GM23338 (cell line): Measurements from ENCODE around the gene ABCC5. TPM values are rescaled to one million over a fixed set of nuclear protein-coding genes. Genes with fewer than 3 reads are reported as not detected.

Experiments
- ATAC-seq: fragments of 200-7000 bp; cut with Tn5 transposase; 3 replicates; pipeline ENCODE4 v1.9.1; 2020
- DNase-seq: peaks from one replicate; pipeline ENCODE4 v3.0.0-alpha.2; 2015; ENCODE audit warnings: low spot score
- H2AFZ ChIP-seq: fragments of 200-600 bp; sonication (generic); 2 replicates; pipeline ENCODE4 v1.8.0; 2016; ENCODE audit warnings: antibody characterized with exemption, mild to moderate bottlenecking, moderate library complexity
- H3F3A ChIP-seq: fragments of 200-600 bp; sonication (generic); replicated peaks from 2 replicates; pipeline ENCODE4 v1.8.0; 2017; ENCODE audit warnings: antibody characterized with exemption, mixed run types, low read depth
- H3K27ac ChIP-seq: fragments of 200-600 bp; sonication (generic); 2 replicates; pipeline ENCODE4 v1.6.1; 2016; ENCODE audit warnings: low read depth
- H3K27me3 ChIP-seq: fragments of 200-600 bp; sonication (generic); 2 replicates; pipeline ENCODE4 v1.8.0; 2016; ENCODE audit warnings: mild to moderate bottlenecking, mixed run types, moderate library complexity; ENCODE audit not compliant: insufficient read depth
- H3K36me3 ChIP-seq: fragments of 200-600 bp; sonication (generic); 2 replicates; pipeline ENCODE4 v1.8.0; 2016; ENCODE audit warnings: mild to moderate bottlenecking; ENCODE audit not compliant: insufficient read depth
- H3K4me1 ChIP-seq: fragments of 200-600 bp; sonication (generic); 2 replicates; pipeline ENCODE4 v1.8.0; 2016; ENCODE audit warnings: mild to moderate bottlenecking, moderate library complexity; ENCODE audit not compliant: insufficient read depth
- H3K4me2 ChIP-seq: fragments of 200-600 bp; sonication (generic); 2 replicates; pipeline ENCODE4 v1.7.1; 2017; ENCODE audit warnings: mixed run types
- H3K4me3 ChIP-seq: fragments of 200-600 bp; sonication (generic); 2 replicates; pipeline ENCODE4 v1.6.1; 2016; ENCODE audit warnings: mixed run types
- H3K79me2 ChIP-seq: fragments of 200-600 bp; sonication (generic); replicated peaks from 2 replicates; pipeline ENCODE4 v1.8.0; 2017; ENCODE audit warnings: mild to moderate bottlenecking; ENCODE audit not compliant: insufficient read depth
- H3K9me2 ChIP-seq: fragments of 200-600 bp; sonication (generic); 2 replicates; pipeline ENCODE4 v1.8.0; 2017; ENCODE audit not compliant: insufficient read depth
- H4K20me1 ChIP-seq: fragments of 200-600 bp; sonication (generic); replicated peaks from 2 replicates; pipeline ENCODE4 v1.8.0; 2017; ENCODE audit warnings: mild to moderate bottlenecking; ENCODE audit not compliant: insufficient read depth
- H3K27ac Mint-ChIP-seq: 2 replicates; pipeline ENCODE4 v1.8.0; 2020; ENCODE audit warnings: inconsistent platforms, mild to moderate bottlenecking, moderate library complexity, mixed read lengths
- H3K27me3 Mint-ChIP-seq: 3 replicates; pipeline ENCODE4 v1.8.0; 2022; ENCODE audit warnings: low read depth, mild to moderate bottlenecking, moderate library complexity, mixed read lengths, inconsistent platforms; ENCODE audit not compliant: insufficient read depth, poor library complexity
- H3K36me3 Mint-ChIP-seq: 3 replicates; pipeline ENCODE4 v1.8.0; 2021; ENCODE audit warnings: low read depth, mild to moderate bottlenecking, inconsistent platforms, moderate library complexity, mixed read lengths
- H3K4me1 Mint-ChIP-seq: 3 replicates; pipeline ENCODE4 v1.8.0; 2020; ENCODE audit warnings: mild to moderate bottlenecking, inconsistent platforms, mixed read lengths
- H3K4me3 Mint-ChIP-seq: 3 replicates; pipeline ENCODE4 v1.8.0; 2021; ENCODE audit warnings: moderate library complexity, mild to moderate bottlenecking, inconsistent platforms, mixed read lengths
- H3K9me3 Mint-ChIP-seq: 3 replicates; pipeline ENCODE4 v1.8.0; 2020; ENCODE audit warnings: moderate library complexity, mild to moderate bottlenecking, inconsistent platforms, mixed read lengths
- CREB1 ChIP-seq: fragments of 250-450 bp; sonication (Bioruptor Pico); IDR thresholded peaks from 2 replicates; pipeline ENCODE4 v1.5.0; 2020; ENCODE audit warnings: low read depth, mild to moderate bottlenecking, moderate library complexity
- EZH2 ChIP-seq: fragments of 200-600 bp; sonication (generic); IDR thresholded peaks from one replicate; pipeline ENCODE4 v1.8.0; 2017; ENCODE audit warnings: antibody characterized with exemption, mild to moderate bottlenecking, low read depth; ENCODE audit not compliant: unreplicated experiment
- EZH2phosphoT487 ChIP-seq: fragments of 200-600 bp; sonication (generic); IDR thresholded peaks from one replicate; pipeline ENCODE4 v1.8.1; 2018; ENCODE audit warnings: antibody characterized with exemption; ENCODE audit not compliant: unreplicated experiment
- JUNB ChIP-seq: IDR thresholded peaks from one replicate; pipeline ENCODE4 v1.6.1; 2016; ENCODE audit warnings: antibody characterized with exemption; ENCODE audit not compliant: unreplicated experiment
- NANOG ChIP-seq: IDR thresholded peaks from 2 replicates; pipeline ENCODE4 v1.6.1; 2016; ENCODE audit warnings: antibody characterized with exemption, borderline replicate concordance
- POLR2AphosphoS5 ChIP-seq: IDR thresholded peaks from 2 replicates; pipeline ENCODE4 v1.6.1; 2016; ENCODE audit warnings: antibody characterized with exemption, low read depth
- STAT1 ChIP-seq: IDR thresholded peaks from one replicate; pipeline ENCODE4 v1.6.1; 2016; ENCODE audit warnings: antibody characterized with exemption; ENCODE audit not compliant: unreplicated experiment
- ZNF114 ChIP-seq: fragments of 250-450 bp; sonication (Bioruptor Pico); IDR thresholded peaks from 2 replicates; pipeline ENCODE4 v1.5.0; 2020; ENCODE audit warnings: mild to moderate bottlenecking, moderate library complexity
- polyA plus RNA-seq: library from polyadenylated mRNA; unstranded; fragments of >200 nt; fragmentation: Nextera tagmentation; extraction: Ambion mirVana; gene quantifications from 2 replicates; pipeline ENCODE4 v1.2.1, GENCODE V29; 2016
- total RNA-seq: library from RNA; depleted of rRNA; stranded (reverse); fragments of >200 nt; shearing (Covaris generic); gene quantifications from 2 replicates; pipeline ENCODE4 v1.2.3, GENCODE V29; 2014
- TF ChIP-seq, protein P1 (sequence below), 2 experiments: fragments of 200-600 bp in 1 of 2; sonication (generic) in 1 of 2; conservative IDR thresholded peaks; 2 replicates each; pipeline versions ENCODE4 v1.5.1 to v1.6.1; 2016 to 2017; ENCODE audit warnings: antibody characterized with exemption in 2 of 2, low read depth in 2 of 2, mild to moderate bottlenecking in 2 of 2, moderate library complexity in 1 of 2
- TF ChIP-seq, protein P2 (sequence below): IDR thresholded peaks from one replicate; pipeline ENCODE4 v1.6.1; 2018; ENCODE audit warnings: antibody characterized with exemption; ENCODE audit not compliant: unreplicated experiment
- TF ChIP-seq, protein P3 (sequence below): IDR thresholded peaks from 2 replicates; pipeline ENCODE4 v1.6.1; 2016; ENCODE audit warnings: antibody characterized with exemption

ABCC5 gene
- total and polyA plus RNA-seq, 2 experiments from 2014 or later: 14.0 to 39.9 TPM

DNA sequence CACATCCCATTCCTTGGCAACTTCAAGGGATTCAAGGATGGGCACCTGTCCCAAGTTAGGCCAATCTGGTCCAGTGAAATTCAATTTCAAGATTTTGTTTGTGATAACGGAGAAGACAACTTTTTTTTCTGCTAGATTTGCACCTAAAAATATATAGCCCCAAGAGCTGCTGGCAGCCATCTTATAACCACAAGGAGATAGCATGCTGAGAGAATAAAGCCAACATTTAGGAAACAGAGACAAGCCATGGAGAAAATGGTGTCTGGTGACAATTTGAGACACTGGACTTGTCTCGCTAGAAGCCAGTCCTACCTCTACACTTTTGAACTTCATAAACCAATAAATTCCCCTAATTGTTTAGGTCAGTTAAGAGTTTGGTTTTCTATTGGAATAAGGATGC lies 138.4 kb downstream of the ABCC5 start:
- peaks cover 99% of the 10 kb centered on the region for H3K79me2 ChIP-seq
- Mint-ChIP-seq H3K27me3 (peaks cover 2% of the 10 kb centered on the region), H3K9me3 (no peaks in the 10 kb centered on the region; the same call in 1 of the 3 replicates), H3K4me3 (no peak overlapping the region; the same call in 2 of the 3 replicates), H3K4me1 (peaks cover 26% of the 10 kb centered on the region), H3K36me3 (no peaks in the 10 kb centered on the region; the same call in 2 of the 3 replicates), H3K27ac (no peak overlapping the region)
- H3K4me1 ChIP-seq: peaks cover 24% of the 10 kb centered on the region
- H3K9me2 ChIP-seq: no peaks in the 10 kb centered on the region
- H3K27ac ChIP-seq: no peak overlapping the region
- H3K36me3 ChIP-seq: no peaks in the 10 kb centered on the region; the same call in 1 of the 2 replicates
- no peak overlapping the region for H3K4me2 ChIP-seq
- no peak overlapping the region for H3K4me3 ChIP-seq
- H4K20me1 ChIP-seq: peaks cover 47% of the 10 kb centered on the region
- H3K27me3 ChIP-seq: no peaks in the 10 kb centered on the region
- no peak overlapping the region for H2AFZ ChIP-seq
- no peak for DNase-seq
- ATAC-seq: no peak
- TF ChIP-seq STAT1 (no peak), POLR2AphosphoS5 (no peak), EZH2 (no peak), NANOG (no peak), ZNF114 (CRISPR knock-in tag) (no peak), CREB1 (CRISPR knock-in tag) (no peak), EZH2phosphoT487 (no peak)
- TF ChIP-seq, protein P1, sequence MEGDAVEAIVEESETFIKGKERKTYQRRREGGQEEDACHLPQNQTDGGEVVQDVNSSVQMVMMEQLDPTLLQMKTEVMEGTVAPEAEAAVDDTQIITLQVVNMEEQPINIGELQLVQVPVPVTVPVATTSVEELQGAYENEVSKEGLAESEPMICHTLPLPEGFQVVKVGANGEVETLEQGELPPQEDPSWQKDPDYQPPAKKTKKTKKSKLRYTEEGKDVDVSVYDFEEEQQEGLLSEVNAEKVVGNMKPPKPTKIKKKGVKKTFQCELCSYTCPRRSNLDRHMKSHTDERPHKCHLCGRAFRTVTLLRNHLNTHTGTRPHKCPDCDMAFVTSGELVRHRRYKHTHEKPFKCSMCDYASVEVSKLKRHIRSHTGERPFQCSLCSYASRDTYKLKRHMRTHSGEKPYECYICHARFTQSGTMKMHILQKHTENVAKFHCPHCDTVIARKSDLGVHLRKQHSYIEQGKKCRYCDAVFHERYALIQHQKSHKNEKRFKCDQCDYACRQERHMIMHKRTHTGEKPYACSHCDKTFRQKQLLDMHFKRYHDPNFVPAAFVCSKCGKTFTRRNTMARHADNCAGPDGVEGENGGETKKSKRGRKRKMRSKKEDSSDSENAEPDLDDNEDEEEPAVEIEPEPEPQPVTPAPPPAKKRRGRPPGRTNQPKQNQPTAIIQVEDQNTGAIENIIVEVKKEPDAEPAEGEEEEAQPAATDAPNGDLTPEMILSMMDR (conservative IDR thresholded peaks at IDR 0.05; ENCODE audit: low read depth in 2 of 2): no peak
- 0 out of 2 replicates have a peak, but pooled peaks cover 2% of the 10 kb centered on the region for H3F3A ChIP-seq

DNA sequence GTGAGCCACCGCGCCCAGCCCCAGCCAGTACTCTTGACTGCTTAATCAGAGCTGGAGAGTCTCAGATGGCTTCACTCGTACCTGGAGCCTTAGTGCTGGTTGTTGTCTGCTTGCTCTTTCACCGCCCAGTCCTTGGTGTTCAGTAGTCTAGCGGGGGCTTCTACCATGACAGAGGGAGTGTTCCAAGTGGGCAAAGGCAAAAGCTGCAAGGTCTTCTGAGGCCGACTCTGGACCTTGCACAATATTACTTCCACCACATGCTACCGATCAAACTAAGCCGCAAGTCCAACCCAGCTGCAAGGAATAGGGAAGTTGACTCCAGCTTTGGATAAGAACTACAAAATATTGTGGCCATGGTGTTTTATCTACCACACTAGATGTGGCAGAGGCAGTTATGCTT lies 139.6 kb downstream of the ABCC5 start:
- Mint-ChIP-seq H3K4me1 (peaks cover 18% of the 10 kb centered on the region; the same call in 2 of the 3 replicates), H3K27ac (no peak overlapping the region), H3K9me3 (no peaks in the 10 kb centered on the region; the same call in 1 of the 3 replicates), H3K36me3 (no peaks in the 10 kb centered on the region; the same call in 2 of the 3 replicates), H3K27me3 (peaks cover 2% of the 10 kb centered on the region), H3K4me3 (no peak overlapping the region)
- TF ChIP-seq NANOG (no peak), ZNF114 (CRISPR knock-in tag) (no peak), STAT1 (no peak), EZH2phosphoT487 (no peak), JUNB (no peak)
- TF ChIP-seq, protein P2, sequence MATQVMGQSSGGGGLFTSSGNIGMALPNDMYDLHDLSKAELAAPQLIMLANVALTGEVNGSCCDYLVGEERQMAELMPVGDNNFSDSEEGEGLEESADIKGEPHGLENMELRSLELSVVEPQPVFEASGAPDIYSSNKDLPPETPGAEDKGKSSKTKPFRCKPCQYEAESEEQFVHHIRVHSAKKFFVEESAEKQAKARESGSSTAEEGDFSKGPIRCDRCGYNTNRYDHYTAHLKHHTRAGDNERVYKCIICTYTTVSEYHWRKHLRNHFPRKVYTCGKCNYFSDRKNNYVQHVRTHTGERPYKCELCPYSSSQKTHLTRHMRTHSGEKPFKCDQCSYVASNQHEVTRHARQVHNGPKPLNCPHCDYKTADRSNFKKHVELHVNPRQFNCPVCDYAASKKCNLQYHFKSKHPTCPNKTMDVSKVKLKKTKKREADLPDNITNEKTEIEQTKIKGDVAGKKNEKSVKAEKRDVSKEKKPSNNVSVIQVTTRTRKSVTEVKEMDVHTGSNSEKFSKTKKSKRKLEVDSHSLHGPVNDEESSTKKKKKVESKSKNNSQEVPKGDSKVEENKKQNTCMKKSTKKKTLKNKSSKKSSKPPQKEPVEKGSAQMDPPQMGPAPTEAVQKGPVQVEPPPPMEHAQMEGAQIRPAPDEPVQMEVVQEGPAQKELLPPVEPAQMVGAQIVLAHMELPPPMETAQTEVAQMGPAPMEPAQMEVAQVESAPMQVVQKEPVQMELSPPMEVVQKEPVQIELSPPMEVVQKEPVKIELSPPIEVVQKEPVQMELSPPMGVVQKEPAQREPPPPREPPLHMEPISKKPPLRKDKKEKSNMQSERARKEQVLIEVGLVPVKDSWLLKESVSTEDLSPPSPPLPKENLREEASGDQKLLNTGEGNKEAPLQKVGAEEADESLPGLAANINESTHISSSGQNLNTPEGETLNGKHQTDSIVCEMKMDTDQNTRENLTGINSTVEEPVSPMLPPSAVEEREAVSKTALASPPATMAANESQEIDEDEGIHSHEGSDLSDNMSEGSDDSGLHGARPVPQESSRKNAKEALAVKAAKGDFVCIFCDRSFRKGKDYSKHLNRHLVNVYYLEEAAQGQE: no peak
- TF ChIP-seq, protein P1 (conservative IDR thresholded peaks at IDR 0.05; ENCODE audit: low read depth in 2 of 2): no peak
- TF ChIP-seq, protein P3, sequence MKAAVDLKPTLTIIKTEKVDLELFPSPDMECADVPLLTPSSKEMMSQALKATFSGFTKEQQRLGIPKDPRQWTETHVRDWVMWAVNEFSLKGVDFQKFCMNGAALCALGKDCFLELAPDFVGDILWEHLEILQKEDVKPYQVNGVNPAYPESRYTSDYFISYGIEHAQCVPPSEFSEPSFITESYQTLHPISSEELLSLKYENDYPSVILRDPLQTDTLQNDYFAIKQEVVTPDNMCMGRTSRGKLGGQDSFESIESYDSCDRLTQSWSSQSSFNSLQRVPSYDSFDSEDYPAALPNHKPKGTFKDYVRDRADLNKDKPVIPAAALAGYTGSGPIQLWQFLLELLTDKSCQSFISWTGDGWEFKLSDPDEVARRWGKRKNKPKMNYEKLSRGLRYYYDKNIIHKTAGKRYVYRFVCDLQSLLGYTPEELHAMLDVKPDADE: no peak
- DNase-seq (no peak), ATAC-seq (peak; percentile 25; the same call in 2 of the 3 replicates)
- no peaks in the 10 kb centered on the region for H3F3A ChIP-seq
- H4K20me1 ChIP-seq: peaks cover 57% of the 10 kb centered on the region
- H3K9me2 ChIP-seq: no peaks in the 10 kb centered on the region
- H3K27me3 ChIP-seq: no peaks in the 10 kb centered on the region
- H3K79me2 ChIP-seq: peaks cover 99% of the 10 kb centered on the region
- H2AFZ ChIP-seq: no peak overlapping the region
- H3K27ac ChIP-seq: no peak overlapping the region
- peaks cover 14% of the 10 kb centered on the region for H3K4me1 ChIP-seq
- no peak overlapping the region for H3K4me2 ChIP-seq
- H3K36me3 ChIP-seq: no peaks in the 10 kb centered on the region; the same call in 1 of the 2 replicates
- H3K4me3 ChIP-seq: no peak overlapping the region
